K562 (cell line): Measurements from ENCODE around the gene ZNF148. TPM values are rescaled to one million over a fixed set of nuclear protein-coding genes. Genes with fewer than 3 reads are reported as not detected.

Source experiments
- ATAC-seq: fragments of 200-7000 bp; cut with Tn5 transposase; 3 replicates; pipeline ENCODE4 v1.9.1; 2020; ENCODE audit warnings: moderate library complexity
- BruUV-seq: library from RNA; stranded (reverse); fragments of 400-500 nt; replicated peaks from 2 replicates; lab custom pipeline; 2021; lab: Mats Ljungman, UMichigan
- CTCF ChIA-PET: fragments of 300-600 bp; formaldehyde crosslinking; extraction: SDS; loops from one replicate; lab custom pipeline; 2021; ENCODE audit warnings: low intra/inter-chr PET ratio; lab: Yijun Ruan, JAX
- POLR2A ChIA-PET: fragments of 300-600, 350-650 bp; sonication (Branson Sonifier 250); formaldehyde crosslinking; extraction: SDS; loops from one replicate; lab custom pipeline; 2021; ENCODE audit warnings: antibody characterized with exemption, inconsistent platforms; lab: Yijun Ruan, JAX
- DNase-seq, 4 experiments: peaks; one replicate each; pipeline versions ENCODE4 v3.0.0 to v3.0.0-alpha.2; 2011 to 2018; ENCODE audit warnings: low spot score in 3 of 4, mixed read lengths in 3 of 4; ENCODE audit errors: extremely low read depth in 1 of 4
- FAIRE-seq: peaks from 2 replicates; lab custom pipeline; 2011; peaks lifted over from hg19 to GRCh38; lab: Jason Lieb, UNC
- H2AFZ ChIP-seq: 2 replicates; pipeline ENCODE4 v1.6.0; 2011; ENCODE audit warnings: low read depth, low read length, control low read depth, inconsistent platforms
- H3K27ac ChIP-seq: fragments of 200-600 bp; 3 replicates; pipeline ENCODE4 v1.8.0; 2011; ENCODE audit warnings: low read depth, mild to moderate bottlenecking, control low read depth, inconsistent platforms, low read length, moderate library complexity, mixed read lengths; ENCODE audit errors: extremely low read depth
- H3K27me3 ChIP-seq, 2 experiments: fragments of 300-600 bp in 1 of 2; 2 replicates in 1 of 2; 3 replicates in 1 of 2; pipeline versions ENCODE4 v1.6.0 to v1.8.0; 2011; ENCODE audit warnings: inconsistent platforms in 2 of 2, low read length in 2 of 2, mild to moderate bottlenecking in 1 of 2, mixed read lengths in 1 of 2, moderate library complexity in 1 of 2; ENCODE audit not compliant: control insufficient read depth in 2 of 2, insufficient read depth in 2 of 2
- H3K36me3 ChIP-seq: fragments of 300-600 bp; 3 replicates; pipeline ENCODE4 v1.8.0; 2011; ENCODE audit warnings: mild to moderate bottlenecking, low read length, inconsistent platforms; ENCODE audit not compliant: control insufficient read depth, insufficient read depth
- H3K4me1 ChIP-seq, 2 experiments: fragments of 200-600 bp in 1 of 2; replicated peaks in 1 of 2; 2 replicates in 1 of 2; 3 replicates in 1 of 2; pipeline versions ENCODE4 v1.5.1 to v1.8.0; 2011; ENCODE audit warnings: inconsistent platforms in 2 of 2, low read length in 2 of 2, mild to moderate bottlenecking in 1 of 2, mixed read lengths in 1 of 2, moderate library complexity in 1 of 2; ENCODE audit not compliant: control insufficient read depth in 2 of 2, insufficient read depth in 2 of 2
- H3K4me2 ChIP-seq: 2 replicates; pipeline ENCODE4 v1.6.1; 2011; ENCODE audit warnings: low read length, control low read depth, inconsistent platforms, mixed read lengths; ENCODE audit not compliant: insufficient read depth
- H3K4me3 ChIP-seq: fragments of 200-600 bp; sonication (generic), shearing (Covaris generic); 2 replicates; pipeline ENCODE4 v1.5.1; 2016; ENCODE audit warnings: control low read depth, inconsistent platforms
- H3K79me2 ChIP-seq: fragments of 200-600 bp; 3 replicates; pipeline ENCODE4 v1.8.0; 2011; ENCODE audit warnings: low read length, inconsistent platforms; ENCODE audit not compliant: control insufficient read depth, insufficient read depth
- H3K9ac ChIP-seq, 2 experiments: 2 replicates each; pipeline versions ENCODE4 v1.6.0 to v1.6.1; 2011; ENCODE audit warnings: low read depth in 2 of 2, low read length in 2 of 2, control low read depth in 1 of 2, inconsistent platforms in 1 of 2, mild to moderate bottlenecking in 1 of 2, mixed read lengths in 1 of 2; ENCODE audit not compliant: insufficient read depth in 1 of 2
- H3K9me1 ChIP-seq: one replicate; pipeline ENCODE4 v1.6.0; 2011; ENCODE audit warnings: inconsistent platforms, mild to moderate bottlenecking, low read length, moderate library complexity; ENCODE audit not compliant: control insufficient read depth, insufficient read depth
- H3K9me3 ChIP-seq: replicated peaks from 2 replicates; pipeline ENCODE4 v1.5.1; 2011; ENCODE audit warnings: low read depth, low read length, inconsistent platforms; ENCODE audit not compliant: control insufficient read depth, insufficient read depth
- H4K20me1 ChIP-seq: replicated peaks from 2 replicates; pipeline ENCODE4 v1.6.1; 2011; ENCODE audit warnings: low read length, inconsistent platforms, mixed read lengths; ENCODE audit not compliant: control insufficient read depth, insufficient read depth
- BMI1 ChIP-seq: fragments of 150-350 bp; IDR thresholded peaks from 2 replicates; pipeline ENCODE4 v1.6.1; 2014; ENCODE audit warnings: low read length
- HEY1 ChIP-seq: fragments of 250-450 bp; sonication (Bioruptor Pico); IDR thresholded peaks from 2 replicates; pipeline ENCODE4 v1.5.0; 2020; ENCODE audit warnings: mild to moderate bottlenecking, moderate library complexity, borderline replicate concordance
- KAT8 ChIP-seq: fragments of 450-650 bp; IDR thresholded peaks from 2 replicates; pipeline ENCODE4 v1.6.1; 2016; ENCODE audit warnings: low read depth, mild to moderate bottlenecking
- KDM2B ChIP-seq: fragments of 250-450 bp; sonication (Bioruptor Pico); IDR thresholded peaks from 2 replicates; pipeline ENCODE4 v1.8.0; 2021; ENCODE audit warnings: mild to moderate bottlenecking, moderate library complexity
- PML ChIP-seq: IDR thresholded peaks from 2 replicates; pipeline ENCODE4 v1.6.1; 2012; ENCODE audit warnings: low read length, inconsistent platforms
- SMAD2 ChIP-seq: fragments of 150-350 bp; IDR thresholded peaks from 2 replicates; pipeline ENCODE4 v1.6.1; 2014; ENCODE audit warnings: low read depth, mild to moderate bottlenecking, low read length
- ZKSCAN1 ChIP-seq: fragments of 150-350 bp; IDR thresholded peaks from 2 replicates; pipeline ENCODE4 v1.6.1; 2016; ENCODE audit warnings: low read depth, low read length
- ZNF124 ChIP-seq: sonication (generic); formaldehyde crosslinking; IDR thresholded peaks from 2 replicates; pipeline ENCODE4 v1.8.1; 2022; ENCODE audit warnings: missing genetic modification reagents
- ZNF444 ChIP-seq: fragments of 250-450 bp; sonication (Bioruptor Pico); IDR thresholded peaks from 2 replicates; pipeline ENCODE4 v1.4.0; 2020; ENCODE audit warnings: mild to moderate bottlenecking, moderate library complexity
- ZNF830 ChIP-seq: fragments of 250-450 bp; sonication (Bioruptor Pico); IDR thresholded peaks from 2 replicates; pipeline ENCODE4 v1.5.0; 2021; ENCODE audit warnings: mild to moderate bottlenecking
- WGBS: fragments of 100-300 bp; shearing (Covaris generic); methylation state at CpG from one replicate; pipeline ENCODE4 v1.1.6; 2016; ENCODE audit warnings: low coverage, mixed read lengths; ENCODE audit not compliant: insufficient coverage; ENCODE audit errors: missing lambda C conversion rate; 5-methylcytosine and 5-hydroxymethylcytosine counted together
- in situ Hi-C: fragments of 300-500 bp; cut with MboI; formaldehyde crosslinking; loops from 4 replicates; pipeline ENCODE4 v1.15.0; 2018; ENCODE audit warnings: inconsistent platforms, mixed read lengths
- intact Hi-C: fragments of 100-400 bp; cut with micrococcal nuclease; formaldehyde crosslinking; loops from 2 replicates; pipeline ENCODE4 v1.14.2; 2022
- polyA plus RNA-seq, 8 experiments: library from polyadenylated mRNA; depleted of rRNA in 4 of 8; stranded (reverse) in 5 of 8; unstranded in 3 of 8; fragments of >200 nt; fragmentation: Nextera tagmentation in 2 of 8; fragmentation: Illumina TruSeq in 1 of 8; extraction: Ambion mirVana in 2 of 8; extraction: Trizol in 1 of 8; gene quantifications; 2 replicates each; pipeline versions ENCODE4 v1.2.1 to v1.2.3, GENCODE V29; 2011 to 2014; ENCODE audit warnings: inconsistent platforms in 1 of 8, missing spikeins in 1 of 8
- total RNA-seq, 7 experiments: library from RNA; depleted of rRNA in 6 of 7; stranded (reverse); fragments of >200 nt in 6 of 7; fragmentation: Illumina TruSeq in 2 of 7; extraction: Trizol in 2 of 7; gene quantifications; 2 replicates each; pipeline versions ENCODE4 v1.2.1 to v1.2.3, GENCODE V29; 2011 to 2021; ENCODE audit warnings: low replicate concordance in 1 of 7

Gene ZNF148
- total and polyA plus RNA-seq, 9 of the 15 experiments (the other 6 are each of a cell fraction or from before 2014, with no cell fraction given): 2.7 to 15.1 (median 8.3) TPM

DNA sequence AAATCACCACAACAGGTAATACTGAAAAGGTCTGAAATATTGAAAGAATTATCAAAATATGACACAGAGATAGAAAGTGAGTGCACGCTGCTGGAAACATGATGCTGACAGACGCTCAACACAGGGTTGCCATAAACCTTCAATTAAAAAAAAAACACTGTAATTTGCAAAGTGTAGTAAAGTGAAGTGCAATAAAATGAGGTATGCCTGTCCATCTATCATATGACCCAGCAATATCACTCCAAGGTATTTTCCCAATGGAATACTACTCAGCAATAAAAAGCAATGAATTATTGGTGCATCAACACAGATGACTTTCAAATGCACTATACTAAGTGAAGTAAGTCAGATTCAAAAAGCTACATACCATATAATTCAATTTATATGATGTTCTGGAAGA is 115.0 kb downstream of the ZNF148 start:
- no peak overlapping the region for H3K9ac ChIP-seq
- no peak overlapping the region for H3K4me2 ChIP-seq
- no peaks in the 10 kb centered on the region for H3K9me1 ChIP-seq
- no peaks in the 10 kb centered on the region for H4K20me1 ChIP-seq
- no peak overlapping the region for H3K27ac ChIP-seq
- H3K4me3 ChIP-seq: no peak overlapping the region
- no peaks in the 10 kb centered on the region for H3K27me3 ChIP-seq
- H3K79me2 ChIP-seq: no peaks in the 10 kb centered on the region
- ATAC-seq (no peak), DNase-seq (no peak), FAIRE-seq (no peak)
- in situ Hi-C loops (no loop called here), intact Hi-C loops (no loop called here)
- BruUV-seq: no TSS peak
- no peak overlapping the region for H2AFZ ChIP-seq
- CTCF ChIA-PET: no interaction called here
- POLR2A ChIA-PET: no interaction called here
- TF ChIP-seq HEY1 (CRISPR knock-in tag): no peak
- TF ChIP-seq SMAD2: no peak
- no peak for TF ChIP-seq ZNF124 (CRISPR knock-in tag)
- no peak for TF ChIP-seq PML
- TF ChIP-seq ZNF830 (CRISPR knock-in tag): no peak
- TF ChIP-seq KAT8: no peak
- no peak for TF ChIP-seq KDM2B (CRISPR knock-in tag)
- TF ChIP-seq ZKSCAN1: no peak
- TF ChIP-seq ZNF444 (CRISPR knock-in tag): no peak
- no peak for TF ChIP-seq BMI1
- no peaks in the 10 kb centered on the region for H3K36me3 ChIP-seq
- no peaks in the 10 kb centered on the region for H3K4me1 ChIP-seq
- H3K9me3 ChIP-seq: no peaks in the 10 kb centered on the region
- 90% methylated on average over 2 of the region's 2 CpGs for WGBS
